SK-MEL-5 (cell line): ENCODE results near the gene UTP4. TPM values are rescaled to one million over a fixed set of nuclear protein-coding genes. Genes with fewer than 3 reads are reported as not detected.
"Not testable (repeated sequence)": the region's sequence is repeated elsewhere in the genome, so short reads cannot be mapped to it uniquely, and the experiment has no call there.

ENCODE experiments used
- DNase-seq: peaks from one replicate; pipeline ENCODE4 v3.0.0-alpha.2; 2016; ENCODE audit warnings: low read depth, low spot score
- in situ Hi-C: cut with HindIII; loops from 2 replicates; pipeline ENCODE4 v1.10.0; 2016; ENCODE audit warnings: low sequenced_read_pairs, high pct_unique_total_duplicates, low pct_unique_long_range_greater_than_20kb
- total RNA-seq: library from RNA; depleted of rRNA; stranded (reverse); fragments of >200 nt; shearing (Covaris generic); gene quantifications from 2 replicates; pipeline ENCODE4 v1.2.3, GENCODE V29; 2014

UTP4 gene
- total RNA-seq, 1 experiment from 2014 or later = 24.7 TPM

- no peak for DNase-seq
- in situ Hi-C loops = no loop called here
Measured at GRCh38 chr16:69120096-69120664, 12.3 kb upstream of the UTP4 start.

- in situ Hi-C loops = no loop called here
- DNase-seq = peak; percentile 82
Measured at GRCh38 chr16:69123910-69124309, 8.5 kb upstream of the UTP4 start.

- DNase-seq, in situ Hi-C loops: not testable (repeated sequence)
Measured at GRCh38 chr16:69124406-69124805, 8.0 kb upstream of the UTP4 start.

GRCh38 chr16:69124961-69125360 is 7.5 kb upstream of the UTP4 start:
- DNase-seq, in situ Hi-C loops: not testable (repeated sequence)

- in situ Hi-C loops = no loop called here
- DNase-seq = no peak
Measured at GRCh38 chr16:69126221-69126620, 6.2 kb upstream of the UTP4 start.

- DNase-seq, in situ Hi-C loops: not testable (repeated sequence)
Measured at GRCh38 chr16:69126801-69127200, 5.6 kb upstream of the UTP4 start.

GRCh38 chr16:69127966-69128510 is 4.4 kb upstream of the UTP4 start:
- in situ Hi-C loops = no loop called here
- DNase-seq = no peak

- in situ Hi-C loops = no loop called here
- no peak for DNase-seq
Measured at GRCh38 chr16:69130461-69130860, 2.0 kb upstream of the UTP4 start.

GRCh38 chr16:69131167-69131838 is 1.1 kb upstream of the UTP4 start:
- in situ Hi-C loops = no loop called here
- DNase-seq = peak; percentile 40

- in situ Hi-C loops = no loop called here
- DNase-seq = peak; percentile 79
Measured at GRCh38 chr16:69131839-69132423, 518 bp upstream of the UTP4 start.

- in situ Hi-C loops = no loop called here
- DNase-seq = no peak
Measured at GRCh38 chr16:69133373-69133954, 1.0 kb downstream of the UTP4 start.

- DNase-seq = no peak
- in situ Hi-C loops = no loop called here
Measured at GRCh38 chr16:69138608-69139007, 6.2 kb downstream of the UTP4 start.

GRCh38 chr16:69139464-69139863 is 7.0 kb downstream of the UTP4 start:
- in situ Hi-C loops, DNase-seq: not testable (repeated sequence)

- in situ Hi-C loops = no loop called here
- no peak for DNase-seq
Measured at GRCh38 chr16:69141014-69141413, 8.6 kb downstream of the UTP4 start.

- in situ Hi-C loops = no loop called here
- no peak for DNase-seq
Measured at GRCh38 chr16:69141936-69142335, 9.5 kb downstream of the UTP4 start.

- in situ Hi-C loops = no loop called here
- peak; percentile 55 for DNase-seq
Measured at GRCh38 chr16:69143116-69143515, 10.7 kb downstream of the UTP4 start.

GRCh38 chr16:69145658-69146057 is 13.2 kb downstream of the UTP4 start:
- no peak for DNase-seq
- in situ Hi-C loops = no loop called here

- in situ Hi-C loops = not testable (repeated sequence)
Measured at GRCh38 chr16:69149621-69150020, 17.2 kb downstream of the UTP4 start.

More at GRCh38 chr16:69149621-69150020, 17.2 kb downstream of the UTP4 start:
- not testable (repeated sequence) for DNase-seq
